Neural progenitor cell (in vitro differentiated cells): ENCODE measurements around the gene ANO2.

ENCODE experiments used
- CTCF ChIP-seq: fragments of 200-600 bp; sonication (generic); IDR thresholded peaks from 2 replicates; pipeline ENCODE4 v1.5.1; 2017; ENCODE audit warnings: antibody characterized with exemption, mild to moderate bottlenecking
- EZH2 ChIP-seq: fragments of 200-600 bp; sonication (generic); IDR thresholded peaks from 2 replicates; pipeline ENCODE4 v1.6.1; 2017; ENCODE audit warnings: antibody characterized with exemption, mild to moderate bottlenecking, moderate library complexity
- EZH2phosphoT487 ChIP-seq: fragments of 200-600 bp; sonication (generic); IDR thresholded peaks from 2 replicates; pipeline ENCODE4 v1.6.1; 2017; ENCODE audit warnings: antibody characterized with exemption

- TF ChIP-seq CTCF (no peak), EZH2 (no peak), EZH2phosphoT487 (no peak)
Measured at GRCh38 chr12:5524769-5525436, 420.2 kb downstream of the ANO2 start.
